Superior temporal gyrus (tissue), 1 donor: Measurements from ENCODE around the gene PACC1.

Experiments
- DNase-seq: peaks from one replicate; pipeline ENCODE4 v3.0.0-alpha.2; 2016; ENCODE audit errors: extremely low spot score

Gene PACC1

DNA sequence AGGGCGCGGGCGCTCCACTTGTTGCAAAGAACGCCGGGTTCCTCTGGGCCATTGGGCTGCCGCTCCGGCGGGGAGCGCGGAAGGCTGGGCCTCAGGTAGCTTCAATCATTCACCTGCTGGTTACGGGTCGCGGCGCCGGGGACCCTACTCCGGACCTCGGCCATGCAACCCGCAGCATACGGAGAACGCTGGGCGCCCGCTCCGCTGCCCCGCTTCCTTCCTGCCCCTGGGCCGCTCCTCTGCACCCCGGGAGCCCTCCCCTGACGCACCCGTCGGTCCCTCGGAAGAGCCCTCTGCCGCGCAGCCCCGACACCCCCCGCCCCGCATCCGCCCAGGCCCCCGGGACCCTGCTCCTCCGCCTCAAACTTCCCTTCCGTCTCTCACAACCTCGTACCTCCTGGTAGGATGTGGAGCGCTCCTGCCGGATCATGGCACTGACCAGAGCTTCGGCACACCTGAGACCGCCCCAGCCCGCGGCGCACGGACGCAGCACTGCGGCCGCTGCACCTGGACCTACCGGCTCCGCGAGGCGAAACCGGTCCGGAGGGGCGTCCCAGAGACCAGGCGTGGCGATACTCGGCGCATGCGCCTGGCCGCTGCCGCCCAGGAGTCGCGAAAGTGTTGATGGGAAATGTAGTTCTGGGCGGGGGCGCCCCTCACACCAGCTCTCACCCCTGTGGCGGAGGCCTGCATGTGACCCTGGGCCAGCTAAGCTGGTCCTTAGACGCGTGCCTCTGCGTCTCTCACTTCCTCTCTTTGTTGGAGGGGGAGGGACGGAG lies at the start of gene PACC1:
TSS of gene PACC1 (minus strand) at position 559 of the 779 bp plus-strand sequence. CDS start at position 430, 129 bp downstream.
- DNase-seq, result peak; percentile 95

DNA sequence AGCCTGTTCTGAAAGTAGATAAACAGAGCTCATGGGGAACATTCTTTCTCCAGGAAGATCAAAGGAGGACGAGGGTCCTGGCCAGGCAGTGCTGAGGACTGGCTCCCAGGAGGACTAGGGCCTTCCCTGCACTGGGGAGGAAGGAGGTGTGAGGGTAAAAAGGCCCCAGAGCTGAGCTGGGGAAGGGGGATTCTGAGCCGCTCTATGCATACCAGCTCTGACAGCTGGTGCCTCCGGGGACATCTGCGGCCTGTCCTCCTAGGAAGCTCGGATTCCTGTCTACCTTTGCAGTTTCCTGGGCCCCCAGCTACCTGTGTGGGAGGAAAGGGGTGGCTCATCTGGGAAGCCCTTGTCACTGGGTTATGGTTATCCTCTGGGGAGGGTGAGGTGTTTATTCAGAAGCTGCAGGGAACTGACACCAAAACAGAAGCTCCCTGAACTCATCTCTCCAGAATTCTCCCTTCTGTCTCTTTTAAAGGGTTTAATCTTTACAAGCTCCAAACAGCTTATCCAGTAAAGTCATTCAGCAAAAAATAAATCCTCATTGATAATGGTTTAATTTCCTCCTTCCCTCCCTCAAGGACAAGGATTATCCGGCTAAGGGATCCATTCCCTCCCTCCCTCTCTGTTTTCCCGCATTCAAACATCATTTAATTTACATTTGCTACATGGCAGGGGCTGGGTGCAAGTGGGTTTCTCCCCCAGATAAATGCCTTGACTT lies 49.0 kb upstream of the PACC1 start:
- DNase-seq, result no peak

DNA sequence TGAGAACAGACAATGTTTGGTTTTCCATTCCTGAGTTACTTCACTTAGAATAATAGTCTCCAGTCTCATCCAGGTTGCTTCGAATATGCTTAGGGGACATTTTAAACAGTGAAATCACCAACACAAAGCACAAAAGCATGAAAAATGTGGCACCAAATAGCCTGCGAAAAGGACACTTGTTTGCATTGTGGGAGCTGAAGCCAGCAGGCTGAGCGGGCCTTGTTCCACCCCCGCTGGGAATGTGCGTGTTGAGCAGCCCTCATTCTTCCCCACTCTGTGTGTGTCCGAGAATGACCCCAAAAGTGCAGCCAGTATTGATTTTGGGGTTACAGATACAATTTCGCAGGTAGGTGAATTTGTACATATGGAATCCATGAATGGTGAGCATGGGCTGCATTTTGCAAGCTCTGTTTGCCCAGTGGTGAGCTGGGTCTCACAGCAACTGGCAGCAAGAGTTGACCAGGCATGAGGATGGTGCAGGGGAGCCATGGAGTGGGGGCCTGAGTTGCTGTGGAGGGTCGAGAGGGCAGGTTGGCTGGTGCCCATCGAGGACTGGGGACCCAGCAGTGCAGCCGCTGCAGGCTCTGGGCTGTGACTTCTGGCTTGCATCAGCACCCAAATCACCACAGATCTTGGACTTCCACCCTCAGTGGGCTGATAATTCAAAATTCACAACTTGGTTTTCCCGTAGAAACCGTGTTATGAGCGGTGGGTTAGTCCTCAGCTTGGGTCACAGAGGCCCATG lies 47.4 kb upstream of the PACC1 start:
- peak; percentile 78 for DNase-seq

DNA sequence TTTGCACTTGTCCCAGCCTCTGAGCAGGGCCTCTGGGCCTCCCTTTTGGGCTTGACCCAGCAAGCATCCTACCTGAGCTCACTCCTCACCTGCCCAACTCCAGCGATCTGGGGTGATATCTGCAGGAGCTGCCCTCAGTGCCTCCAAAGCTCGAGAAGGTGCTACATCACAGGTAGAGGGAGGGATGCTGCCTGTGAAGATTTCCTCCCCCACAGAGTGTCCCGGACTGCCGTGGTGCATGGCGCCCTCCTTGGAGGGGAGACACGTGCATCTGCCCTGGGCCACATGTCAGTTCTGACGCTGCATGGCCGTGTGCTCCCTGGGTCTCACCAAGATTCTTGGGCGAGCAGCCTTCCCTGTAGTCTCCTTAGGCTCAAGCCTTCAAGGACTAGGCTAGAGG lies 45.7 kb upstream of the PACC1 start:
- no peak for DNase-seq

DNA sequence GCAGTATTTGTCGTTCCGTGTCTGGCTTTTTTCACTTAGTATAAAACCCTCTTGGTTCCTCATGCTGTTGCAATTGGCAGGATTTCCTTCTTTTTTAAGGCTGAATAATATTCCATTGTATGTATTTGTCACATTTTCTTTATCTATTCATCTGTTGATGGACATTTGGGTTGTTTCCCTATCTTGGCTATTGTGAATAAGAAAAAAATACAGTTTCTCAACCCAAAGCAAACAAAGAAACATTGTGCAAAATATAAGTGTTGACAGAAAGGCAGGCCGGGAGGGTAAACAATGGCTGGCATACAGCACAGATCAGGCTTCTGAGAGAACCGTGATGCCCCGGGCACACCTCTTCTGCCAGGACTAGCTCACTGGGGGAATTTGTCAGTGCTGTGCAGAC lies 45.0 kb upstream of the PACC1 start:
- peak; percentile 95 for DNase-seq

DNA sequence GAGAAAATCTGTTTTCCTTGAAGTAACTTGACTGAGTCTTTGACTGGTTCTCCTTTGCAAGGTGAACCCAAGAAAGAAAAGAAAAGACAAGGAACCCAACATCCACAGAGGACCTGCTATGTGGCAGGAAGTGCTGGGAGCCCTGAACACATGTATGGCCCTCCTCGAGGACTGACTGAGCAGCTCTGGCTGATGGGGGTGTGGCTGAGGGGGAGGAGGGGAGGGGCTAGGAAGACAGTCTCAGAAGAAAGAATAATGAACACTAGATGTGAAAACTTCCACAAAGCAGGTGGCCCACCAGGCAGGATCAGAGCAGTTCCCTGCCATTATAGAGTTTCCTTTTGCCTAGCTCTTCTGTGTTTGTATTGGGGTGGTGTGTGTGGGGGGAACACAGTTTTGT lies 44.1 kb upstream of the PACC1 start:
- DNase-seq, result no peak

DNA sequence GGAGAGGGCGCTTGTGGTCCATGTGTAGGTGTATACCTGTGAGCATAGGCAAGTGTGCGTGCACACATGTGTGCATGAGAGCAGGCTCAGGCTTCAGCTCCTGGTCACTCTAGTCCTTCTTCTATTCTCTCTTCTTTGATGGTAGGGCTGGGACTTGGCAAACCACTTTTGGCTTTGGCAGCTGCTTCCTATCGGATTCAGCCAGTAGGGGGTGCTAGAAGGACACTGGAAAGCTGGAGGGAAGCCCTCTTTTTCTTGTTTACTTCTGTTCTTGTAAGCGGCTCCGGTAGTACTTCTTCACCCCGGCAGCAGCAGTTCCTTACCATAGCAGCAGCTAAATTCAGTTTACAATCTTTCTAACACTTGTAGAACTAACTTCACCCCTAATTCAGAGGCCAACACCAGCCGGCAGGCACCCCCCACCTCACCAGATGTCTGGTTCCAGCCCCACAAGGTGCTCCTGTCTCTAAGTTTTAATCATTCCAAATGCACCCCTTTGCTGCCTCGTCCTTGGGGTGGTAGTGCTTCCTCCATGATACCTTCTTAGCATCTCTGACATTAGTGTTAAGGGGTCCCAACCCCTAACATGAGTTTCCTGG lies 43.2 kb upstream of the PACC1 start:
- peak; percentile 68 for DNase-seq

DNA sequence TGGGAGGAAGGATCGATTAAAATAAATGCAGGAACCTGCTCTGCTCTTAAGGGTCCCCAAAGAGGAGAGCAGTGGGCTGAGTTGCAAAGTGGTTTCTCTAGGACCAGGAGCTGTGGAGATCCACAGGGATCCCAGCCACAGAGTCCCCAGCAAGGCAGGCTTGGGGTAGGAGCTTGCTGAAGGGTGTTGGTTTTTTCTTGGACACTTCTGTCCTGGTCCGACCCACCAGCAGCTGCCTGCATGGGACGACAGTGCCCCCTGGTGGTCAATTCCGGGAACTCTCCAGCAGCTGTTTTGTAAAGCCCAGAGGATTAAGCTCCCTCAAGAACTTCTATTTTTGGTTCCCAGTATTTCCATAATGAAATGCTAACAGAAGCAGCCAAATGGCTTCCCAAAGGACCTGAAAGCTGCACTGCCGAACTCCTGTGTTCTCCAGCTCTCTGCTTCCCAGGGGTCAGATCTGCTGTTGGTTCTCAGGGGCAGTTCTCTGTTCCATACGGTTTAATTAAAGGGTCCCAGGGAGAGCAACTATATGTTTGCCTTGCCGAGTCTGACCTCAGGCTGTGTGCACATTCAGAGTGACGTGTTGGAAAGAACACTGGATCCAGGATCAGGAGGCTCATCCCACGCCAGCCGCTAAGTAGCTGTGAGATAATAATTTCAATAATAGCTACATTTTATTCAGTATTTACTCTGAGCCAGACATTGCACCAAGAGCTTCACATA lies 41.3 kb upstream of the PACC1 start:
- DNase-seq, result peak; percentile 98

DNA sequence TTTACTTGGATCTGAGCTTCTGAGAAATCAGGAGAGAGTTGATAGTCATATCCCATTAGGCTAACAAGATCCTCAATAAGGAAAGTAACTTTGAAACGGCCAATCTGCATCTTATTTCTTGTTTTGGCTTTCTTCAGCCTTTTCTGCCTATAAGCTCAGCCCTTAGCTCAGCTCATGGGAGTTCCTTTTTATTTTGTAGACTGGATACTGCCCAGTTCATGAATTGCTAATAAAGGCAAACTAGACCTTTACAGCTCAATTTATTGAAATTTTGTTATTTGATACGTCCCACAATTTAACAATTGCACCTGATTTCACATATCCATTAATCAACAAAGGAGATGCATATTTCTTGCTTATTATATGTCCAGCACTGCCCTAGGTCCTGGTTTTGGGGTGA lies 40.7 kb upstream of the PACC1 start:
- no peak for DNase-seq

DNA sequence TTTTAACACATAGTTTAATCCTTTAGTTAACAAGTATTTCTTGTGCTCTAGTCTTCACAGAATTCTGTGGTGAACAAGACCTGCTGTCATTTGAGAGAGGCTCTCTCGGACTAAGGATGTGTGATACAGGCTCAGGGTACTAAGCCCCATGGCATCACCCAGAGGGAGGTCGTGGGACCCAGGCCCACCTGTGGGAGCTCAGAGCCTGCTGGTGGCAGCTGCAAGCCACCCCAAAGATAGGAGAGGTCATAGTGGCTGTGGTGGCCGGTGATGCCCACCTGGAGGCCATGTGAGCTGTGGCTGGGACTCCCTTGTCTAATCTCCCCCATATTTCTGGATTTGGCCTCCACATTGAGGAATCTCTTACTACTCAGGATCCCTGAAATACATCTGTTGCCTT lies 40.1 kb upstream of the PACC1 start:
- DNase-seq, result no peak

DNA sequence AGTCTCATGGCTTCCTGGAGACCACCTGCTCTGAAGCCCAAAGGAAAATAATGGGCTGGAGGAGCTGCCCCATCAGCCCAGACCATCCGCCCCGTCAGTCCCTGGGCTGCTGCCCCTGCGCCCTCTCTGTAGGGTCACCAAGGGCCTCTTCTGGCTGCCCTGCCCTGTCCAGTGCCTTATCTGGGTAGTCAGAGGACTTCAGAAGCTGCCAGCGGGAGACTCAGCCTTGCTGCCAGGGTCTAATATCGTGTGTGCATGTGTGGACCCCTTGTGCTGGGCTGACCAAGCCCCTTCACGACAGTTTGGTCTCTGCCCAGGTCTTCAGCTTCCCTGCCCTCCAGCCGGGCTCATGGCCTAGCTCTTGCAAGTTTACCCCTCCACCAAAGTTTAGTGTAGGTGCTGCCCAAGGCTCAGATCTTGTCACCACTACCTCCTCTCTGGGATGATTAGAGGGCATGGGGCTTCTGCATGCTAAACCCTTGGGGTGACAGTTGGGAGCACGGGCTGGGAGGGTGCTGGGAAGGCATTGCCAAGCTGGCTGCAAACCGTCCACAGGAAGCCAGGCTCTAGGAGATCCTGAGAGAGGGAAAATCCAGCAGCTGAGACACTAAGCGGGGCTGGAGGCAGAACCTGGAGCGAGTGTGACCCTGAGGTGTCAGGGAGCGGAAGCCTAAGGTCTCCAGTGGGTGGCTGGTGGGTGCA lies 38.6 kb upstream of the PACC1 start:
- no peak for DNase-seq

DNA sequence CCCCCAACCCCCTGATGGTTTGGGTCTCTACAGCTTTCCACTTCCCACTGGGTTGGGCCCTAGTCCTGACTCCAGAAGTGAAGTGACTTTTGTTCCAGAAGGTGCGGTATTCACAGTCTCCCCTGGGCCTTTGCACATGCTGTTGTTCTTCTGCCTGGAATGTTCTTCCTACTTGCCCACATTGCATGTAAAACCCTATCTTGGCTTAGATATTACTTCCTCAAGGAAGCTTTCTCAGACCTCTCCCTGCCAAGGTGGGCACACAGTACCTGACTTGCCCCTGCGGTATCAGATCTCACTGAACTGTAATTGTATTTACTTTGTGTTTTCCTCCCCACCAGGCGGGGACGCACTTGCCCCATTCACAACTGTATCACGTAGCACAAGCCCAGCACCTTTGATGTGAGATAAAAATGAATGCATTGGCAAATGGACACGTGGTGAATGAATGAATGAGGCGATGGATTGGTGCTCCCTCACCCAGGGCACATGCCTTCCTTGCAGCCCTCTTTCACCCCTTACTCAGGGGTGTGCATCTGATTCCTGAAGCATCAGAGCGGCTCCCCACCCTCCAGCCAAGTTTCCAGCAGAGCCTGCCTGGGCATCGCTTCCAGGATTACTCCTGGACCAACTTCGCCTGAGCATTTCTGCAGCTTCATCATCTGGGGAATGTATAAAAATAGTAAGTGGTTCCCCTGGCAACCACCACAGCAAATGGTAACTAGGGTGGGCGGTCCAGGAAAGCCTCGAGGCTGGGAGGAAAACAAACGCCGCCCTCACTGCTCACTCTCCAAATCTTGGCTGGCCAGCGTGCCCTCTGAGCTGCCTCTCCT lies 37.9 kb upstream of the PACC1 start:
- peak; percentile 65 for DNase-seq

DNA sequence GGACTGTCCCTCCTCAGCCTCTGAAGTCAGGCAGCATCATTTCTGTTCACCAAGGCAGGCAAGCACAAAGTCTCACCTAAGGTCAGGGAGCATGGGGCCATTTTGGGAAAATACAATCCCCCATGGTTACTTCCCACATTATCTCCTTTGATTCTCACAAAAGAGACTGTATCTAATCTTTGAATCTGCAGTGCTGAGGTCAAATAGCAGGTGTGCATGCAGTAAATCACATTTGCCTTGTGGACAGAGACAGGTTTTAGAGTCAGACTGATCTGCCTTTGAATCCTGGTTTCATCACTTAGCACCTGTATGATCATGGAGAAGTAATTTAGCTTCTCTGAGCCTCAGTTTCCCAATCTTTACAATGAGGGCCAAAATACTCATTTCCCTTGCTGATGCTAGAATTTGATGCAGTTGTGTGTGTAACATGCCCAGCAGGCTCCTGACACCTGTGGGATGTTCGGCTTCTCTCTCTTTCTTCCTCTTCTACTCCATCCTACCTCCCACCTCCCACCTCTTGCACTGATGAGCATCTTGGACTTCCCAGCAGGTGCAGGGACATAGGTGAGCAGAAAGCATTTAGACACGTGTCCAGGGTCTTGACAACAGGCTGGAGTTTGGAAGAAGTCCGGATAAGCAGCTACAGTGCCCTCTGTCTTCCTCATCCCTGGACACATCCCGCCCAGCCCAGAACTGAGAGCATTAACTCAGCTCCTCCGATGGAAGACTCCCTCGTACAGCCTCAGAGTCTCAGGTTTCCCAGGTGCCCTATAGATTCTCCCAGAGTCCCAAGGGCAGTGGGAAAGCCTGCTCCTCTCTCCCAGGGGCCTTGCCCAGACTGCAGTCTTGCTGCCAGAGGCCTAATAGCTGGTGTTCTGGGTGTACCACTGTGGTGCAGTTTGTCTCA lies 37.0 kb upstream of the PACC1 start:
- DNase-seq, result no peak

DNA sequence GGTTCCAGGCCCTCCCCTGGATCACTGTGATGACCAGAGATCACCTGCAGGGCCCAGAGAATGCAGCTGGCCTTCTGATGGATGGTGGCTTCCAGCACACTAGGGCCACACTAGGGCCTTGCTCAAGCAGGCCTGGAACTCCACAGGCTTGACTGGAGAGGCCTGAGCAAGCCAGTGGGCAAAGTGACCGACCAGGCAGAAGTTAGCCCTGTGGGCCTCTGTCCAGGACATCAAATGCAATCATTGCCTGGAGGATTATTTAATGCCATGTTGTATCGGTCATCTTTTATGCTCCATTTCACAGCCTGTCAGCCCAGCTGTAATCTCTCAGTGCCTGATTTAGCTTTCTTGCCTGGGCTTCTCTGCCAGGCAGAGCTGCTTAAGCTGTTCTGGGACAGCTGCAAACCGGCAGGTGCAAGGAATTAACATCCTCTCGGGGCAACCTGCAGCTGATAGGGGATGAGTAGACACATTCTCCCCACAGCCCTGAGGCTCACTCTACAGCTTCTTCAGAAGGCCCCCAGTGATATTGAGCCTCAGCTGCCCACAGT lies 35.7 kb upstream of the PACC1 start:
- DNase-seq, result peak; percentile 51

DNA sequence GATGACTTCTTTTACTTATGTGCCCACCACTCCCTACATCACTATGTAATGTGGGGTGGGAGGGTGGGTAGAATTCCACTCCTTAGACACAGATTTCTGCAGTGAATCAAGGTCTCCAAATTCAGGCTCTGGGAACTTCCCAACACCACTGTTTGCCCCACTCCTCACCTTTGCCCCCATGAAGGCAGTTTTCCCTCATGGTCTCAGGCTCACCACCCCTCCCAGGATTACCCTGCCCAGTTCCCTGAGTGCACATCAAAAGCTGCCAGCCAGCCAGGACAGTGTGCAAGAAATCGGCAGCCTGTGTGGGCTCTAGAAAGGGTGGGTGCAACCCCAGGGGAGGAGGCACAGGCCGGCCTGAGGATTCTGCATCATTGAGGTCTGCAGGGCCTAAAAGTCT lies 32.8 kb upstream of the PACC1 start:
- no peak for DNase-seq

DNA sequence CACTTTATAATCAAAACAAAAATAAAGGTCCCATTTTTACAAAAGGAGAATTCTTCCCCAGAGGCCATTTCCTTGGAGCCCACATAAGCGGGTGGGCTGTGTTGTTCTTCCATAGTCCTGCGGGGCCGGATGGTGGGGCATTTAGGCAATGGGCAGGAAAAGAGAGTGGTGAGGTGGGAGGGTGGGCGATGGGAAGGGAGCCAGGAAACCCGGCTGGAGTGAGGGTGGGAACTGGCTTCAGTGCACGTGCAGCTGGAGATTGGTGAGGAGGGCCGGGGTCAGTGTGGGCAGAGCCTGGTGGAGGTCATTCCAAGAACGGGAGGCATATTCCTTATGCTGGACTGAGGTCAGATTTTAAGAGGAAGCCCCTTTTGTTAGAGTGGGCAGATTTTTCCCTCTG lies 31.6 kb upstream of the PACC1 start:
- DNase-seq, result no peak

DNA sequence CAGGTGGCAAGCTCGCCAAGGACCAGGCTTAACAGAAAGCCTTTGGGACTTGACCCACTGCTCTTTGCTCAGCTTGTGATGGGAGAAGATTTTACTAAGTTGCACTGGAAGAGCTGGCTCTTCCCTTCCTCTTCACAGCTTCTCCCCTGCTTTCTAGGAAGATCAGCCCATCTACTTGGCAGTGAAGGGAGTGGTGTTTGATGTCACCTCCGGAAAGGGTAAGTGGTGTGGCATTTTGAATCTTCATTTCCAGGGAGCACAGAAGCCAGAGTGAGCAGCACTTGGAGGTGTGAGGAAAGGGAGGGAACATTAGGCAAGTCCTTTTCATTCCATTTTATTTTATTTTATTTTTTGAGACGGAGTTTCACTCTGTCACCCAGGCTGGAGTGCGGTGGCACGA lies 27.7 kb upstream of the PACC1 start:
- DNase-seq, result no peak

DNA sequence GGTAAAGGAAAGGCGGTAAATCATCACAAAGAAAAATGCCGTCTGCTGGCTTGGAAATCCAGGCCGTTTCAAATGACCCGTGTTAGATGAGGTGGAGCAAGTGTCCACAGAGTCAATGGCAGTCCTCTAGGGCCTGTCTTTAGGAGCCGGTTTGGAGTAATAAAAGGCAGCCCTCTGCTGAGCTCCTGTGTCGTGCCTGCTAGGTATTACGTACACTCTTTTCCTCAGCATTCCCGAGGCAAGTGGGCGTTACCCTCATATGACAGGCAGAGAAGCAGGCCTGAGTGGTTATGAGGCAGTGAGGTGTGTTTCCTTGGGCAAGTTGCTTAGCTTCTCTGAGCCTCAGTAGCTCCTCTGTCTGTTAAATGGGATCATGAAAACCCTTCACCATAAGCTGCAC lies 25.7 kb upstream of the PACC1 start:
- DNase-seq, result no peak

DNA sequence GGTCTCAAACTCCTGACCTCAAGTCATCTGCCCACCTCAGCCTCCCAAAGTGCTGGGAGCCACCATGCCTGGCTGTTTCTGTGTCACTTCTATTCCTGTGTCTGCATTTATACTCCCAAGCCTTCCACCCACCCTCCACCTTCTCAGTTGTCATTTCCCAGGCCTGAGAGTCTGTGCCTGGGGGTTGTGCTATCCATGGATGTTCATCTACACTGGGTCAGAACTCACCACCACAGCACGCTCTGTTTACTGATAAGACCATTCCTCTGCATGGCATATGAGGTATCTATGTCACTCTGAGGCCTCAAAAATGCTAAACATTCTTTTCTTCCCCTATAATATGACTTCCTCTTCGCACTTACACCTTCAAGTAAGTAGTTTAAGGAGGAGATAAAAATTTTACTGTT lies 24.1 kb upstream of the PACC1 start:
- no peak for DNase-seq
